B cell (primary cell): ENCODE data around the gene OGDHL.

Source experiments
- EZH2 ChIP-seq: IDR thresholded peaks from 2 replicates; pipeline ENCODE4 v1.6.1; 2012; ENCODE audit warnings: borderline replicate concordance, low read depth, mild to moderate bottlenecking, moderate library complexity, low read length; ENCODE audit not compliant: insufficient read depth, poor library complexity, severe bottlenecking
- TF ChIP-seq, protein P1 (sequence below): fragments of 200-600 bp; IDR thresholded peaks from one replicate; pipeline ENCODE4 v1.8.0; 2022; ENCODE audit warnings: antibody characterized with exemption, mild to moderate bottlenecking

DNA sequence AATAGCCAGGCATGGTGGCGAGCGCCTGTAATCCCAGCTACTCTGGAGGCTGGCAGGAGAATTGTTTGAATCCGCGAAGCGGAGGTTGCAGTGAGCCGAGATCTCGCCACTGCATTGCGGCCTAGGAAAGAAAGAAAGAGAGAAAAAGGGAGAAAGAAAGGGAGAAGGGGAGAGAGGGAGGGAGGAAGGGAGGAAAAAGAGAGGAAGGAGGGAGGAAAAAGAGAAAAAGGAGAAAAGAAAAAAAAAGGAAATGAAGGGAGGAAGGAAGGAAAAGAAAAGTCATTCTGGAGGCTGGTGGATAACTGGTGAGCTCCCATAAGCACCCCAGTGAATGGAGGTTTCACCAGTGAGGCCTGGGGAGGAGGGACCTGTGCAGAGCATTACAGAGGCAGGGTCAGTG is 7.6 kb upstream of the OGDHL start:
- no peak for TF ChIP-seq EZH2
- TF ChIP-seq, protein P1, sequence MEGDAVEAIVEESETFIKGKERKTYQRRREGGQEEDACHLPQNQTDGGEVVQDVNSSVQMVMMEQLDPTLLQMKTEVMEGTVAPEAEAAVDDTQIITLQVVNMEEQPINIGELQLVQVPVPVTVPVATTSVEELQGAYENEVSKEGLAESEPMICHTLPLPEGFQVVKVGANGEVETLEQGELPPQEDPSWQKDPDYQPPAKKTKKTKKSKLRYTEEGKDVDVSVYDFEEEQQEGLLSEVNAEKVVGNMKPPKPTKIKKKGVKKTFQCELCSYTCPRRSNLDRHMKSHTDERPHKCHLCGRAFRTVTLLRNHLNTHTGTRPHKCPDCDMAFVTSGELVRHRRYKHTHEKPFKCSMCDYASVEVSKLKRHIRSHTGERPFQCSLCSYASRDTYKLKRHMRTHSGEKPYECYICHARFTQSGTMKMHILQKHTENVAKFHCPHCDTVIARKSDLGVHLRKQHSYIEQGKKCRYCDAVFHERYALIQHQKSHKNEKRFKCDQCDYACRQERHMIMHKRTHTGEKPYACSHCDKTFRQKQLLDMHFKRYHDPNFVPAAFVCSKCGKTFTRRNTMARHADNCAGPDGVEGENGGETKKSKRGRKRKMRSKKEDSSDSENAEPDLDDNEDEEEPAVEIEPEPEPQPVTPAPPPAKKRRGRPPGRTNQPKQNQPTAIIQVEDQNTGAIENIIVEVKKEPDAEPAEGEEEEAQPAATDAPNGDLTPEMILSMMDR = no peak
